T47D (cell line): ENCODE measurements around the gene SDSL.

Source experiments
- DNase-seq, 2 experiments: peaks; one replicate each; pipeline versions ENCODE4 v3.0.0 to v3.0.0-alpha.2; 2011 to 2012; ENCODE audit warnings: low read depth in 1 of 2, low spot score in 1 of 2
- JUND ChIP-seq: IDR thresholded peaks from 2 replicates; pipeline ENCODE4 v1.6.1; 2012; ENCODE audit warnings: low read depth
- in situ Hi-C: cut with HindIII; loops from 2 replicates; pipeline ENCODE4 v1.10.0; 2016; ENCODE audit warnings: low sequenced_read_pairs, low pct_unique_long_range_greater_than_20kb

SDSL gene

GRCh38 chr12:113399490-113399889, 22.7 kb upstream of the SDSL start:
- no peak for DNase-seq
- TF ChIP-seq JUND: no peak
- in situ Hi-C loops: no loop called here

DNA sequence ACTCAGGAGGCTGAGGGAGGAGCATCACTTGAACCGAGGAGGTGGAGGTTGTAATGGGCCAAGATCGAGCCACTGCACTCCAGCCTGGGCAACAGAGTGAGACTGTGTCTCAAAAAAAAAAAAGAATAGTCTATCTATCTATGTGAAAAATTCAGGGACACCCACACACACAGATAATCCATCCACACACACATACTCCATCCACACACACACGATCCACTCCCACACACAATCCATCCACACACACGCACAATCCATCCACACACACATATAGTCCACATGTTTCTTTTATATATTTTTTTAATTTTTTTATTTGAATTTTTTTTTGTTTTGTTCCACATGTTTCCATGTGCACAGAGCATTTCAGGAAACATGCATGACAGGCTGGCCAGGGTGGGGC, 21.8 kb upstream of the SDSL start:
- no peak for TF ChIP-seq JUND
- no peak for DNase-seq
- in situ Hi-C loops: no loop called here

DNA sequence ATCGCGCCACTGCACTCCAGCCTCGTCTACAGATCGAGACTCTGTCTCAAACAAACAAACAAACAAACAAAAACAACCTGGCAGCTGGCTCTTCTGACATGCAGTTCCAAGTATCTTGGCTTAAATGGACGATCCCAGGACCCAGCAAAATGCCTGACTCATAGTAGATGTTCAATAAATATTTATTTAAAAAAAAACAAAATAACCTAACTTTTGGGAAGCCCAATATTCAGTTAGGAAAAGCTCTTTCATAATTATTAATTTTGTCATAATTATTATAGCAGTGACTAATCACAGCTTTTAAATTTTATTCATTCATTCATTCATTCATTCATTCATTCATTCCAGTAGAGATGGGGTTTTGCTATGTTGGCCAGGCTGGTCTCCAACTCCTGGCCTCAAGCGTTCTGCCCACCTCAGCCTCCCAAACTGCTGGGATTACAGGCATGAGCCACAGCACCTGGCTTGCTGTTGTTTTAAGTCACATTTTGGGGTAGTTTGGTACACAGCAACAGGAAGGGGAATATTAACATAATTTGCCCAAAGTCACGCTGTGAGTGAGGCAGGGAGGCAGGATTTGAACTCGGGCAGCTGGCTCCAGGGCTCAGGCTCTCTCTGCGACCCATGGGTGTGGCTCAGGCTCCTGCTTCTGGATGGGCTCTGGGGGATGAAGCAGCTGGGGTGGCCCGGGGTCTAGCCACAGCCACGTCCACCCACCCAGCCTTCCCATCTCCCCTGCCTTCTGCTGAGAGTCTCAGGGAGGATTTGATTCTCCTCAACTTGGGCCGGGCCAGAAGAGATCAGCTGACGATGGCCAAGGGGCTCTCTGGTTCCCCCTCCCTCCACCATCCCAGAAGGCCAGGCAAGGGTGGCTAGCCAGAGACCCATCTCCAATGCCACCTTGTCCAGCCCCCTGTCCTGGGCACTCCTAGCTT, 20.8 kb upstream of the SDSL start:
- no peak for DNase-seq
- TF ChIP-seq JUND: no peak
- in situ Hi-C loops: no loop called here

DNA sequence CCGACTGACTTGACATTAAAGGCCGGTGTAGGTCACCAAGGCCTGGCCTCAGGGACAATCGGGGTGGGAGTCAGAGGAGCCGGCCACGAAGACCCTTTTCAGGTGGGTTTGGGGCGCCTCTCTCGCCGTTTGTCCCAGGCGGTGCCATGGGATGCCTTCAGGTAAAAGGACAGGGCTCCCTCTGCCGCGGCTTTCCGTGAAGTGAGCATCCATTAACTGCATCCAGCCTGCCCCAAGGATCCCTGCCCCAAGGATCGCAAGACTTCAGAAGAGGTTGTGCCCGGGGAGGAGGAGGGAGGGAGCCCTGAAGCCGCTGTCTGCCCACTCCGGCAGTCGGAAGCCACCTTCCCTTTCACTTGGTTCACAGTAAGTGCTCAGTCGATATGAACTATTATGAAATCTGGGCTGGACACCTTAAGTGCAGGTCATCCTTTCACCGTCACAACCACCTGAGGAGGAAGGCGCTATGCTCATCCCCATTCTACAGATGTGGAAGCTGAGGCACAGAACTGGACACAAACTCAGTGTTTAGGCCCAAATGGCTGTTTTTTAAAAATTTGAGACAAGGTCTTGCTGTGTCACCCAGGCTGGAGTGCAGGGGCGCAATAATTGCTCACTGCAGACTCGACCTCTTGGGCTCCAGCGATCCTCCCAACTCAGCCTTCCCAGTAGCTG, 19.5 kb upstream of the SDSL start:
- TF ChIP-seq JUND: no peak
- in situ Hi-C loops: no loop called here

DNA sequence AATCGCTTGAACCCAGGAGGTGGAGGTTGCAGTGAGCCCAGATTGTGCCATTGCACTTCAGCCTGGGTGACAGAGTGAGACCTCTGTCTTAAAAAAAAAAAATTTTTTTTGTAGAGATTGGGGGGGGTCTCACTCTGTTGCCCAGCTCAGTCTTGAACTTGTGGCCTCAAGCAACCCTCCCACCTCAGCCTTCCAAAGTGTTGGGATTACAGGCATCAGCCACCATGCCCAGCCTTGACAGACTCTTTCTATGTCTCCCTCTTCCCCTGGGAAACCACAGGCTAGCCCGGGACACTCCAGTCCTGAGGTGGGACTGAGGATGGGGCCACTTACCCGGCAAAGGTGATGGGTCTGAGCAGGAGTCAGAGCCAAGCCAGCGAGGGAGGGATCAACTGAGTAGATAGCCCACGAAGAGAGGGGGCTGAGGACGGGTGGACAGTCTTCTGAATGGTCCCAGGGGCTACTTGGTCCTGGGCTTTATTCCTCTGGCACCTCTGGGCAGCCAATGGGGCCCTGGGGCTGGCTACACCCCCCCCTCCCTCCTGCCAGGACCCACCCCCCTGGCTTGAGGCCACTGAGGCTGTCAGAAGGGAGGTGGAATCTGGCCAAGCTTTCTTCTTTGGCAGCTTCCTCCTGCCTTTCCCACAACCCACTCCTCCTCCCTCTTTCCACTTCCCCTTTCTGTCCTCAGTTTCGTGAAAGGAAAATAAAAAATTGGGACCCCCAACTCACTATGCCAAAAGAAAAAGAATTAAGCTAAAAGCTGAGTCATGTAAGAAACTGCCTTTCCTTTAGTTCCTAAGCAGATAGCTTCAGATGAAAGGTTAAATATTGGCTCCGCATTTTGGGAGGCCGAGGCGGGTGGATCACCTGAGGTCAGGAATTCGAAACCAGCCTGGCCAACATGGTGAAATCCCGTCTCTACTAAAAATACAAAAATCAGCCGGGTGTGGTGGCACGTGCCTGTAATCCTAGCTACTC, 18.5 kb upstream of the SDSL start, which contains the start of gene SDS:
Gene SDS, minus strand, starts transcription at position 453 of the 981 bp plus-strand sequence. CDS start 4,179 bp downstream, outside the sequence.
- peak in 1 of 2 experiments; percentile 37 for DNase-seq
- TF ChIP-seq JUND: no peak
- in situ Hi-C loops: no loop called here

More for the DNA sequence above, 19.5 kb upstream of the SDSL start:
- no peak for DNase-seq

DNA sequence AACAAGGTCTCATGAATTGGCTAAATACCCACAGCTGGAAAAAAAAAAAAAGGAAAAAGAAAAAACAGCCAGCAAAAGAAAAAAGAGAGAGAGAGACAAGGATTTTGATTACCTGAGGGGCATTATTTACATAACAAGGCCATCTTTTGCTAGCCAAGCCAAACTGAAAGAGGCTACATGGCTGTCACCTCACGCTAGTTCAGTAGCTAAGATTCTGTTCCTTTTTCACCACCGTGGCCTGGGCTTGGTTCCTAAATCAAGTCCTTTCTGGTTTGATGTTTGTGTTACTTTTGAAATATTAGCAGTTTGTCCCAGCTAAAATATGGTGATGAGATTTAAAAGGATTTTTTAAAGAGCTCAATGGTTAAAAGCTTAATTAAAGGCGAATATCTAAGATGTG, 16.5 kb upstream of the SDSL start:
- in situ Hi-C loops: no loop called here
- no peak for TF ChIP-seq JUND
- no peak for DNase-seq

DNA sequence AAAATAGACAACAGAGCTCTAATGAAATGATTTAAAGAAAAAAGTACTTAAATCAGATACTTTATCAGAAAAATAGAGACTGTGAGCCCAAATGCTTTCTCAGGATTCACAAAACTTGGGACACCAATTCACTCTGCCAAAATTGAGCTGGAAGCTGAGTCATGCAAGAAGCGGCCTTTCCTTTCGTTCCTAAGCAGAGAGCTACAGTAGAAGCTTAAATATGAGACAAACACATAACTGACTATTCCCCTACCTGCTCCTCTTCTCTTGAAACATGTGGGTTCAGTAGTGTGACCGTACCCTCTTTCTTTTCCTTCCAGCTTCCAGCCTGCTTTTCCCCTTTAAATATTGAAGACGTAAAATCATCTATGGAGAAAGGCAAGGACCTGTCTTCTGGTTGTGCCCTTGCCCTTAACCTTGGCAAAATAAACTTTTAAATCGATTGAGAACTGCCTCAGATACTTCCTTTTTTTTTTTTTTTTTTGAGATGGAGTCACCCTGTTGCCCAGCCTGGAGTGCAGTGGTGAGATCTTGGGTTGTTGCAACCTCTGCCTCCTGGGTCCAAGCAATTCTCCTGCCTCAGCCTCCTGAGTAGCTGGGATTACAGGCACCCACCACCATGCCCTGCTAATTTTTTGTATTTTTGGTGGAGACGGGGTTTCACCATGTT, 14.1 kb upstream of the SDSL start:
- in situ Hi-C loops: no loop called here
- no peak for DNase-seq
- TF ChIP-seq JUND: no peak

- in situ Hi-C loops: no loop called here
- TF ChIP-seq JUND: no peak
- no peak for DNase-seq
Measured at GRCh38 chr12:113408756-113409298, 13.4 kb upstream of the SDSL start.

DNA sequence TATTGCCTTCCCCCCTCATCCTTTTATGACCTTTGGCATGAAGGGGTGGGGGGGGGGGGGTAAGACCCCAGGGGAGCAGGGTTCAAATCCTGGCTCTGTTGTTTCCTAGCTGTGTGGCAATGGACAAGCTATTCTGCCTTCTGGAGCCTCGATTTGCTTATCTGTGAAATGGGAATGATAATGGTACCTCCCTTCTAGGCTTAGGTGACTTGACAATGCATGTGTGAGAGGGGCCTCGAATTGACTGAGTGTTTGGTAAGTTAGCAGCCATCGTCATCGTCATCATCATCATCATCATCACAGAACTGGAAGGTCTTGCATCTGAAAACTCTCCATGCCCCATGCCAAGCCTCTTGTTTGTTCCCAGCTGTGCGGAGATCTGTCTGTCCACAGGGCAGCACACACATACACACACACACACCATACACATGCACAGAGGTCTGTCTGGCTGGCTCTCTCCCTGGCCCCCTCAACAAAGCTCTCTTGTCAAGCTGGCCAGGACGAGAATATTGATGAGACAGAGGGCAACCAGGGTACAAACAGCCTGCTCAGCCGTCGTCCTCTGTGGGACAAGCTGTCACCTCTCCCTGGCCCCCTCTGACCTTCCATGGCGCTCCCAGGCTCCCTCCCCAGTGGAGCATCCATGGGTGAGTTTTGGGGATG, 12.6 kb upstream of the SDSL start:
- no peak for DNase-seq
- in situ Hi-C loops: no loop called here
- TF ChIP-seq JUND: no peak

DNA sequence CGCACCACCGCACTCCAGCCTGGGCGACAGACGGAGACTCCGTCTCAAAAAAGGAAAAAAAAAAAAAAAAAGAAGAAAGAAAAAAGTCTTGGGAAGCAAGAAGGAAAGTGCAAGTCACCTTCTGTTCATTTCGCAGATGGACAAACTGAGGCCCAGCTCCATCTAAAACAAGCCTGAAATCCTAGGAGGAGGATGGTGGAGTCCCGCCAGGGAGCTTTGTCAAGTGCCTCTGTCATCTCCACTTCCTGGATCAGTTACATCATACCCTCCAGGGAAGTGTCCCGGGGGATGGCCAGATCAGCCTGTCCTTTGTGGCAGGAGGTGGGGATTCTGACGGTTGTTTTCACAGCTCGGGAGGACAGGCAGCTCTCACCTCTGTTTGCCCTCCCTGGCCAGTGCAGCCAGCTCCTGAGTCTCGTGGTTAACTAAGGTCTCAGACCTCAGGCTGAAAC, 8.7 kb upstream of the SDSL start:
- in situ Hi-C loops: no loop called here
- no peak for TF ChIP-seq JUND
- no peak for DNase-seq

GRCh38 chr12:113414519-113415038, 7.6 kb upstream of the SDSL start:
- no peak for TF ChIP-seq JUND
- in situ Hi-C loops: no loop called here
- no peak for DNase-seq
